Gastroesophageal sphincter (tissue), 4 donors: Measurements from ENCODE around the gene C10orf143. TPM values are rescaled to one million over a fixed set of nuclear protein-coding genes. Genes with fewer than 3 reads are reported as not detected.
A peak's percentile ranks its signal among the peaks of the same experiment; 100 is the strongest.
"Not testable (repeated sequence)": the region's sequence is repeated elsewhere in the genome, so short reads cannot be mapped to it uniquely, and the experiment has no call there.

Experiments
- ATAC-seq: fragments of 150-250 bp; one replicate; pipeline ENCODE4 v1.9.1; 2016; ENCODE audit warnings: mild to moderate bottlenecking, moderate library complexity
- H3K27ac ChIP-seq, 4 donors: fragments of 200-600 bp; sonication (generic) in 3 of 4; 1 replicate in 3 of 4; 2 replicates in 1 of 4; pipeline ENCODE4 v1.5.1; 2016 to 2019
- H3K27me3 ChIP-seq: fragments of 200-600 bp; sonication (generic); one replicate; pipeline ENCODE4 v1.5.1; 2019
- H3K36me3 ChIP-seq, 2 donors: fragments of 200-600 bp; sonication (generic); one replicate each; pipeline ENCODE4 v1.5.1; 2019; ENCODE audit warnings: control low read depth in 1 of 2
- H3K4me1 ChIP-seq, 3 donors: fragments of 200-600 bp; sonication (generic); 1 replicate in 2 of 3; 2 replicates in 1 of 3; pipeline ENCODE4 v1.5.1; 2016 to 2019; ENCODE audit warnings: control low read depth in 2 of 3
- H3K4me3 ChIP-seq, 2 donors: fragments of 200-600 bp; sonication (generic); one replicate each; pipeline ENCODE4 v1.5.1; 2019; ENCODE audit warnings: mild to moderate bottlenecking in 1 of 2, moderate library complexity in 1 of 2
- H3K9me3 ChIP-seq, 3 donors: fragments of 200-600 bp; sonication (generic); one replicate each; pipeline ENCODE4 v1.5.1; 2017 to 2019; ENCODE audit warnings: control low read depth in 2 of 3
- EP300 ChIP-seq: sonication (generic); formaldehyde crosslinking; IDR thresholded peaks from one replicate; pipeline ENCODE4 v1.6.1; 2017; ENCODE audit warnings: antibody characterized with exemption, mild to moderate bottlenecking
- POLR2A ChIP-seq, 2 donors: fragments of 450-650 bp; IDR thresholded peaks; one replicate each; pipeline ENCODE4 v1.6.1; 2017; ENCODE audit warnings: antibody characterized with exemption in 2 of 2, mild to moderate bottlenecking in 2 of 2, moderate library complexity in 1 of 2
- POLR2AphosphoS5 ChIP-seq: sonication (generic); formaldehyde crosslinking; IDR thresholded peaks from one replicate; pipeline ENCODE4 v1.6.1; 2017; ENCODE audit warnings: antibody characterized with exemption
- WGBS, 2 donors: methylation state at CpG; one replicate each; pipeline ENCODE4 v1.1.5; 2018; ENCODE audit warnings: low coverage in 1 of 2; 5-methylcytosine and 5-hydroxymethylcytosine counted together
- total RNA-seq, 4 donors: library from RNA; depleted of rRNA; stranded (reverse); fragments of >200 nt; gene quantifications; one replicate each; pipeline ENCODE4 v1.1.0, GENCODE V29; 2016
- TF ChIP-seq, protein P1 (sequence below), 4 experiments: fragments of 200-600 bp in 2 of 4; fragments of 450-650 bp in 2 of 4; sonication (generic) in 1 of 4; IDR thresholded peaks; one replicate each; pipeline ENCODE4 v1.5.1; 2017 to 2019; ENCODE audit warnings: antibody characterized with exemption in 4 of 4, mild to moderate bottlenecking in 2 of 4, moderate library complexity in 2 of 4

Gene C10orf143
- total RNA-seq, 4 donors from 2014 or later: 1.1 to 5.4 (median 4.6) TPM

DNA sequence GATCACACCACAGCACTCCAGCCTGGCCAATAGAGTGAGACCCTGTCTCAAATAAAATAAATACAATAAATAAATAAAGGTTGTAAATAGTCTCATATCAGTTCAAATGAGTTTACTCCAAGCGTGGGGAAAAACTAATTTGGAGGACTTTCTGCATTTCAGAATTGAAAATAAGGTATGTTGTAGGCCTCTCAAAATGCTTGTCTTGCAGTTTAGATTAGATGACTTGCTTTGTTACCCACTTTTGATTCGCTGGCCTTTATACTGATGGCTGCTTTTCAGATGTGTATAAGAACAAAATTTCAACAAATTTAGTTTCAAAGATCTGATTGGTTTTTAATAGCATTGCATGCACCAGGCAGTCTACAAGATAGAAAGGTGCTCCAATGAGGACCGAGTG lies 2.2 kb upstream of the C10orf143 start:
- peaks cover 0 to 38% (median 11%) of the 10 kb centered on the region in 3 donors for H3K4me1 ChIP-seq
- H3K27me3 ChIP-seq: no peaks in the 10 kb centered on the region
- TF ChIP-seq POLR2AphosphoS5: no peak
- TF ChIP-seq EP300: no peak
- WGBS, 2 donors: 82 to 94% methylated on average over 3 of the region's 3 CpGs
- H3K36me3 ChIP-seq: no peaks in the 10 kb centered on the region
- ATAC-seq: no peak
- H3K27ac ChIP-seq: no peak overlapping the region
- H3K9me3 ChIP-seq: peaks cover 0 to 8% (median 0%) of the 10 kb centered on the region in 3 donors
- H3K4me3 ChIP-seq: no peak overlapping the region

GRCh38 chr10:130111852-130112180 lies 1.2 kb upstream of the C10orf143 start:
- TF ChIP-seq, protein P1, sequence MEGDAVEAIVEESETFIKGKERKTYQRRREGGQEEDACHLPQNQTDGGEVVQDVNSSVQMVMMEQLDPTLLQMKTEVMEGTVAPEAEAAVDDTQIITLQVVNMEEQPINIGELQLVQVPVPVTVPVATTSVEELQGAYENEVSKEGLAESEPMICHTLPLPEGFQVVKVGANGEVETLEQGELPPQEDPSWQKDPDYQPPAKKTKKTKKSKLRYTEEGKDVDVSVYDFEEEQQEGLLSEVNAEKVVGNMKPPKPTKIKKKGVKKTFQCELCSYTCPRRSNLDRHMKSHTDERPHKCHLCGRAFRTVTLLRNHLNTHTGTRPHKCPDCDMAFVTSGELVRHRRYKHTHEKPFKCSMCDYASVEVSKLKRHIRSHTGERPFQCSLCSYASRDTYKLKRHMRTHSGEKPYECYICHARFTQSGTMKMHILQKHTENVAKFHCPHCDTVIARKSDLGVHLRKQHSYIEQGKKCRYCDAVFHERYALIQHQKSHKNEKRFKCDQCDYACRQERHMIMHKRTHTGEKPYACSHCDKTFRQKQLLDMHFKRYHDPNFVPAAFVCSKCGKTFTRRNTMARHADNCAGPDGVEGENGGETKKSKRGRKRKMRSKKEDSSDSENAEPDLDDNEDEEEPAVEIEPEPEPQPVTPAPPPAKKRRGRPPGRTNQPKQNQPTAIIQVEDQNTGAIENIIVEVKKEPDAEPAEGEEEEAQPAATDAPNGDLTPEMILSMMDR (IDR thresholded peaks at IDR 0.05): no peak
- no peak for TF ChIP-seq EP300
- no peak for TF ChIP-seq POLR2A (IDR thresholded peaks at IDR 0.05)
- TF ChIP-seq POLR2AphosphoS5: no peak
- Histone ChIP-seq H3K36me3 (no peaks in the 10 kb centered on the region), H3K27me3 (no peaks in the 10 kb centered on the region), H3K9me3 (no peaks in the 10 kb centered on the region), H3K4me3 (peak overlapping the region; percentile 54 to 82), H3K27ac (peak overlapping the region; percentile 64 to 97 (median 95)), H3K4me1 (peaks cover 0 to 38% (median 11%) of the 10 kb centered on the region in 3 donors)
- ATAC-seq: no peak
- 73 to 89% methylated on average over 3 to 6 of the region's 6 CpGs for WGBS, 2 donors

GRCh38 chr10:130111113-130111851 lies 652 bp upstream of the C10orf143 start:
- Histone ChIP-seq H3K27me3 (no peaks in the 10 kb centered on the region), H3K36me3 (no peaks in the 10 kb centered on the region), H3K27ac (peak overlapping the region; percentile 73 to 97 (median 95)), H3K9me3 (no peaks in the 10 kb centered on the region), H3K4me3 (peak overlapping the region; percentile 54 to 82), H3K4me1 (peaks cover 0 to 38% (median 11%) of the 10 kb centered on the region in 3 donors)
- 0 to 4% methylated on average over 4 to 11 of the region's 49 CpGs for WGBS, 2 donors
- peak; percentile 93 for ATAC-seq
- TF ChIP-seq, protein P1 (IDR thresholded peaks at IDR 0.05): peak in 3 of 4 experiments; percentile 9 to 16 (median 10)
- no peak for TF ChIP-seq EP300
- TF ChIP-seq POLR2AphosphoS5: peak; percentile 65
- TF ChIP-seq POLR2A (IDR thresholded peaks at IDR 0.05): peak; percentile 58 to 61

DNA sequence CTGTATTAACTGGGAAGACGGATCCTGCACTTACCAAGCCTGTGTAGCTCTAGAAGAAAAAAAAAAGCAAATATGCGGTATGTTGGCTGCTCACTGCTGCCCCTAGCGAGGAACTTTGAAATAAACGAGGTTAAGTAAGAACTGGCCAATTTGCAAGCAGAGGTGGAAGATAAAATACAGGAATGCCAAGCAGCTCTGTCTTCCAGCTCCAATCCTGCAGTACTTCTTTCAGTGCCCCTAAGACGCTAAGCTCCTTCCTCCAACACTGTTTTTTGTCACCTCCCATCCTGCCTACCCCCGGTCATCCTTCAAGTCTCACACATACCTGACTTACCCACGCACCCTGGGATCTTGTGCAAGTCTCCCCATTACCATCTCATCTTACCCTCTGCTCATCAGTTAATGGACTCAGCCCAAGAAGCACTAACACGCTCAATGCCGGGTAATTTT lies 809 bp downstream of the C10orf143 start:
- 0 to 5% methylated on average over 3 to 7 of the region's 9 CpGs for WGBS, 2 donors
- H3K27ac ChIP-seq: peak overlapping the region; percentile 73 to 97 (median 95)
- no peak for ATAC-seq
- TF ChIP-seq POLR2A (IDR thresholded peaks at IDR 0.05): no peak
- TF ChIP-seq, protein P1 (IDR thresholded peaks at IDR 0.05): peak in 3 of 4 experiments; percentile 77 to 85 (median 82)
- no peaks in the 10 kb centered on the region for H3K27me3 ChIP-seq
- H3K4me1 ChIP-seq: peaks cover 0 to 38% (median 11%) of the 10 kb centered on the region in 3 donors
- H3K36me3 ChIP-seq: peaks cover 0 to 14% of the 10 kb centered on the region in 2 donors
- H3K4me3 ChIP-seq: peak overlapping the region; percentile 54 to 82
- H3K9me3 ChIP-seq: no peaks in the 10 kb centered on the region

GRCh38 chr10:130108934-130109604 lies 1.6 kb downstream of the C10orf143 start:
- peaks cover 0 to 14% of the 10 kb centered on the region in 2 donors for H3K36me3 ChIP-seq
- H3K4me1 ChIP-seq: peaks cover 0 to 38% (median 11%) of the 10 kb centered on the region in 3 donors
- ATAC-seq: no peak
- no peaks in the 10 kb centered on the region for H3K9me3 ChIP-seq
- no peaks in the 10 kb centered on the region for H3K27me3 ChIP-seq
- TF ChIP-seq EP300 (no peak), POLR2AphosphoS5 (no peak)
- peak overlapping the region in 3 of 4 donors; percentile 93 to 97 (median 97) for H3K27ac ChIP-seq
- peak overlapping the region; percentile 54 to 82 for H3K4me3 ChIP-seq
- 51 to 54% methylated on average over 3 to 6 of the region's 6 CpGs for WGBS, 2 donors

- not testable (repeated sequence) for H3K9me3 ChIP-seq, H3K27ac ChIP-seq, H3K27me3 ChIP-seq, H3K4me3 ChIP-seq, ATAC-seq
- 79 to 97% methylated on average over 5 to 8 of the region's 8 CpGs for WGBS, 2 donors
- Histone ChIP-seq H3K4me1 (peaks cover 0 to 37% (median 11%) of the 10 kb centered on the region in 3 donors), H3K36me3 (peaks cover 0 to 23% of the 10 kb centered on the region in 2 donors)
Measured at GRCh38 chr10:130108146-130108545, 2.5 kb downstream of the C10orf143 start.
